HFFc6 (cell line): ENCODE measurements around the gene SRSF3. TPM values are rescaled to one million over a fixed set of nuclear protein-coding genes. Genes with fewer than 3 reads are reported as not detected.

ENCODE experiments used
- DNase-seq: peaks from one replicate; pipeline ENCODE4 v3.0.0-alpha.2; 2018
- H3K27ac Mint-ChIP-seq: 2 replicates; pipeline ENCODE4 v1.8.0; 2020; ENCODE audit warnings: mild to moderate bottlenecking, mixed read lengths
- H3K27me3 Mint-ChIP-seq: 2 replicates; pipeline ENCODE4 v1.8.0; 2021; ENCODE audit warnings: mild to moderate bottlenecking, moderate library complexity, mixed read lengths; ENCODE audit not compliant: insufficient read depth
- H3K36me3 Mint-ChIP-seq: 2 replicates; pipeline ENCODE4 v1.8.0; 2021; ENCODE audit warnings: low read depth, mixed read lengths
- H3K4me1 Mint-ChIP-seq: 2 replicates; pipeline ENCODE4 v1.8.0; 2020; ENCODE audit warnings: low read depth, mixed read lengths
- H3K4me3 Mint-ChIP-seq: 2 replicates; pipeline ENCODE4 v1.8.0; 2020; ENCODE audit warnings: mild to moderate bottlenecking, moderate library complexity, mixed read lengths
- H3K9me3 Mint-ChIP-seq: 2 replicates; pipeline ENCODE4 v1.8.0; 2020; ENCODE audit warnings: mild to moderate bottlenecking, mixed read lengths
- total RNA-seq, 6 experiments: library from RNA; stranded (reverse); fragmentation: NEBNext Ultra II Directional; extraction: Animal tissue kit (Norgen Biotek cat#: 25700); gene quantifications; 2 replicates in 1 of 6; 3 replicates in 5 of 6; pipeline ENCODE4 v1.2.3, GENCODE V29; 2021
- TF ChIP-seq, protein P1 (sequence below): fragments of 200-600 bp; sonication (generic); IDR thresholded peaks from 2 replicates; pipeline ENCODE4 v1.5.0; 2021; ENCODE audit warnings: antibody characterized with exemption, mild to moderate bottlenecking

SRSF3 gene
- total RNA-seq, 6 experiments from 2014 or later, result 257 to 368 (median 330) TPM

GRCh38 chr6:36618366-36619355, 24.5 kb downstream of the SRSF3 start:
- peaks cover 32% of the 10 kb centered on the region for H3K4me1 Mint-ChIP-seq
- H3K9me3 Mint-ChIP-seq, result no peaks in the 10 kb centered on the region
- no peak for DNase-seq
- TF ChIP-seq, protein P1, sequence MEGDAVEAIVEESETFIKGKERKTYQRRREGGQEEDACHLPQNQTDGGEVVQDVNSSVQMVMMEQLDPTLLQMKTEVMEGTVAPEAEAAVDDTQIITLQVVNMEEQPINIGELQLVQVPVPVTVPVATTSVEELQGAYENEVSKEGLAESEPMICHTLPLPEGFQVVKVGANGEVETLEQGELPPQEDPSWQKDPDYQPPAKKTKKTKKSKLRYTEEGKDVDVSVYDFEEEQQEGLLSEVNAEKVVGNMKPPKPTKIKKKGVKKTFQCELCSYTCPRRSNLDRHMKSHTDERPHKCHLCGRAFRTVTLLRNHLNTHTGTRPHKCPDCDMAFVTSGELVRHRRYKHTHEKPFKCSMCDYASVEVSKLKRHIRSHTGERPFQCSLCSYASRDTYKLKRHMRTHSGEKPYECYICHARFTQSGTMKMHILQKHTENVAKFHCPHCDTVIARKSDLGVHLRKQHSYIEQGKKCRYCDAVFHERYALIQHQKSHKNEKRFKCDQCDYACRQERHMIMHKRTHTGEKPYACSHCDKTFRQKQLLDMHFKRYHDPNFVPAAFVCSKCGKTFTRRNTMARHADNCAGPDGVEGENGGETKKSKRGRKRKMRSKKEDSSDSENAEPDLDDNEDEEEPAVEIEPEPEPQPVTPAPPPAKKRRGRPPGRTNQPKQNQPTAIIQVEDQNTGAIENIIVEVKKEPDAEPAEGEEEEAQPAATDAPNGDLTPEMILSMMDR, result no peak
- H3K27me3 Mint-ChIP-seq, result peaks cover 3% of the 10 kb centered on the region; the same call in 1 of the 2 replicates
- no peak overlapping the region for H3K4me3 Mint-ChIP-seq
- no peak overlapping the region for H3K27ac Mint-ChIP-seq
- H3K36me3 Mint-ChIP-seq, result no peaks in the 10 kb centered on the region

DNA sequence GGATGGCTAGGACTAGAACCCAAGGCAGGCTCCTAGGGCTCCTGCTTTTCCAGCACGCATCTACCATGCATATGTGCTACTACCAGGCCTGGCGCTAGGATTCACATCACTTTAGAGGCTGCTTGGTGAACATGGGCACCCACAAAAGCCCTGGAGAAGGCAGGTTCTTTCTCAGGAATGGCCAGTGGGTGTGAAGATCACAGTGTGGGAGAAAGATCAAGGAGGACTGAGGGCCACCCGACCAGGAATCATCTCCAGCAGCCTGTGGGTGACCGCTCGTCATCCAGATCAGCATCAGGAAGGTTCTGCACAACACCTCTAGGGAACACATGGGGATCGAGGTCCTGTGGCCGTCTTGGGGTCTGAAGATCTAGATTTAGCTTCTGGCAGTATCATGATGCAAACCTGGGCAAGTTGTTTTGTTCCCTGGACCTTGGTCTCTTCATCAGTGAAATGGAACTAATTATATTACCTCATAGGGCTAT, 27.3 kb downstream of the SRSF3 start:
- TF ChIP-seq, protein P1, result no peak
- peaks cover 42% of the 10 kb centered on the region for H3K4me1 Mint-ChIP-seq
- DNase-seq, result no peak
- H3K9me3 Mint-ChIP-seq, result no peaks in the 10 kb centered on the region
- H3K27ac Mint-ChIP-seq, result no peak overlapping the region
- H3K36me3 Mint-ChIP-seq, result no peaks in the 10 kb centered on the region
- H3K4me3 Mint-ChIP-seq, result no peak overlapping the region
- peaks cover 3% of the 10 kb centered on the region; the same call in 1 of the 2 replicates for H3K27me3 Mint-ChIP-seq

DNA sequence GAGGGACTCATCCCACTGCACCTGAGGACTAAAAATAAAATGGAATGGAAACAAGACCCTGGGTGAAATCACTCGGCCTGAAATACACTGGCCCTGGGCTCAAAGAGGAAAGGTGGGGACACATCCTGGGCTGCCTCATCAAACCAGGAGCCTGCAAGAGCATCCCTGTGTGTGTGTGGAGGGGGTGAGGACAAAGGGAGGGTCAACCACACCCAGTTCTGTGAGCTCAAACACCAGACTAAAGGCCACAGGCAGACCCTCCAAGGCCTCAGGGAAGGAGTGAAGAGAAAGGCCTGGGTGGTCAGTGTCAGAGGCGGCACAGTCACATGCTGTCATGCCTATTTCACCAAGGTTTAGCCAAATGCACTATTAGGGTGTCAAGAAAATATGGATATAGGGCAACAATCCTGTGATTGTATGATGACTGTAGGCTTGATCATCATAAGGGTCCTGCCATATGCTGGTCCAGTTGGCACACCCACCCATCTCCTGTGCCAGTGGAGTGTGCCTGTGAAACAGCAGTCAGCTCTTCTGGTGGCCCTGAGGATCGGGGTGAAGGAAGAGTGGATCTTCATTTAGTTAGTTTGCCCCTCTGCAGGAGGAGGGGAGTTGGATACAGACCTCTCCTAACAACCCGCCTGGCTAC, 28.9 kb downstream of the SRSF3 start:
- TF ChIP-seq, protein P1, result no peak
- no peaks in the 10 kb centered on the region for H3K36me3 Mint-ChIP-seq
- no peaks in the 10 kb centered on the region for H3K9me3 Mint-ChIP-seq
- peak overlapping the region; percentile 14; the same call in 1 of the 2 replicates for H3K27ac Mint-ChIP-seq
- DNase-seq, result no peak
- H3K4me3 Mint-ChIP-seq, result no peak overlapping the region
- H3K4me1 Mint-ChIP-seq, result peaks cover 31% of the 10 kb centered on the region
- peaks cover 3% of the 10 kb centered on the region; the same call in 1 of the 2 replicates for H3K27me3 Mint-ChIP-seq

DNA sequence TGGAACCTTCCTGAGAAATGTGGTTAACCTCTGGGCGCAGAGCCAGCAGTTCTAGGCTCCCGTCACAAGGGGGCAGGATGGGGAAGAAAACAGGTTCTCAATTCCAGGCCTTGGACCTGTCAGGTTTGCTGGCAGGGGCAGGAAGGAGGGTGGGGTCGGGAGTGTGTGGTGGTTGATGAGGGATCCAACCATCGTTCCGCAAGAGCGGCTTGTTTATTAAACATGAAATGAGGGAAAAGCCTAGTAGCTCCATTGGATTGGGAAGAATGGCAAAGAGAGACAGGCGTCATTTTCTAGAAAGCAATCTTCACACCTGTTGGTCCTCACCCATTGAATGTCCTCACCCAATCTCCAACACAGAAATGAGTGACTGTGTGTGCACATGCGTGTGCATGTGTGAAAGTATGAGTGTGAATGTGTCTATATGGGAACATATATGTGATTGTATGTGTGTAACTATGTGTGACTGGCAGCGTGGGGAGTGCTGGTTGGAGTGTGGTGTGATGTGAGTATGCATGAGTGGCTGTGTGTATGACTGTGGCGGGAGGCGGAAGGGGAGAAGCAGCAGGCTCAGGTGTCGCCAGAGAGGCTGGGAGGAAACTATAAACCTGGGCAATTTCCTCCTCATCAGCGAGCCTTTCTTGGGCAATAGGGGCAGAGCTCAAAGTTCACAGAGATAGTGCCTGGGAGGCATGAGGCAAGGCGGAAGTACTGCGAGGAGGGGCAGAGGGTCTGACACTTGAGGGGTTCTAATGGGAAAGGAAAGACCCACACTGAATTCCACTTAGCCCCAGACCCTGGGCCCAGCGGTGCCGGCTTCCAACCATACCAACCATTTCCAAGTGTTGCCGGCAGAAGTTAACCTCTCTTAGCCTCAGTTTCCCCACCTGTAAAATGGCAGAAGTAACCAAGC, 29.6 kb downstream of the SRSF3 start:
- Mint-ChIP-seq H3K27me3 (peaks cover 3% of the 10 kb centered on the region; the same call in 1 of the 2 replicates), H3K36me3 (no peaks in the 10 kb centered on the region), H3K27ac (peak overlapping the region; percentile 14; the same call in 1 of the 2 replicates), H3K4me3 (no peak overlapping the region), H3K9me3 (no peaks in the 10 kb centered on the region), H3K4me1 (peaks cover 31% of the 10 kb centered on the region)
- DNase-seq, result peak; percentile 68
- TF ChIP-seq, protein P1, result peak; percentile 91
